Upper lobe of right lung (tissue), 1 donor: Measurements from ENCODE around the gene DAP. TPM values are rescaled to one million over a fixed set of nuclear protein-coding genes. Genes with fewer than 3 reads are reported as not detected.
"Not testable (repeated sequence)": the region's sequence is repeated elsewhere in the genome, so short reads cannot be mapped to it uniquely, and the experiment has no call there.

Source experiments
- ATAC-seq: fragments of 200-7000 bp; cut with Tn5 transposase; one replicate; pipeline ENCODE4 v1.9.1; 2020; ENCODE audit warnings: mild to moderate bottlenecking, moderate library complexity
- DNase-seq: peaks from one replicate; pipeline ENCODE4 v3.0.0-alpha.2; 2020
- H3K27ac ChIP-seq: fragments of 200-600 bp; one replicate; pipeline ENCODE4 v1.8.0; 2022
- H3K27me3 ChIP-seq: fragments of 200-600 bp; one replicate; pipeline ENCODE4 v1.8.0; 2022; ENCODE audit warnings: mild to moderate bottlenecking
- H3K36me3 ChIP-seq: fragments of 200-600 bp; one replicate; pipeline ENCODE4 v1.8.0; 2022
- H3K4me1 ChIP-seq: fragments of 200-600 bp; one replicate; pipeline ENCODE4 v1.8.0; 2022
- H3K4me3 ChIP-seq: fragments of 200-600 bp; one replicate; pipeline ENCODE4 v1.8.0; 2022; ENCODE audit warnings: mild to moderate bottlenecking
- H3K9me3 ChIP-seq: fragments of 200-600 bp; one replicate; pipeline ENCODE4 v1.8.0; 2022
- CTCF ChIP-seq: fragments of 200-600 bp; IDR thresholded peaks from one replicate; pipeline ENCODE4 v1.8.0; 2022; ENCODE audit warnings: antibody characterized with exemption
- intact Hi-C: fragments of 100-400 bp; cut with DNase I; formaldehyde crosslinking; loops from one replicate; pipeline ENCODE4 v1.11.0; 2022
- total RNA-seq: library from RNA; stranded (reverse); fragmentation: NEBNext Ultra II Directional; extraction: Animal tissue kit (Norgen Biotek cat#: 25700); gene quantifications from one replicate; pipeline ENCODE4 v1.2.1, GENCODE V29; 2021
- donor health status: DM: no; HTN: yes; CAD: no; lungs with severe emphysema.

DAP gene
- total RNA-seq, 1 donor from 2014 or later = 105 TPM

GRCh38 chr5:10793785-10794184, 32.8 kb upstream of the DAP start:
- intact Hi-C loops = no loop called here
- no peak overlapping the region for H3K4me3 ChIP-seq
- ATAC-seq = no peak

GRCh38 chr5:10792336-10792735, 31.3 kb upstream of the DAP start:
- no peak for TF ChIP-seq CTCF
- H3K27ac ChIP-seq = no peak overlapping the region
- intact Hi-C loops = no loop called here
- H3K36me3 ChIP-seq = no peaks in the 10 kb centered on the region
- ATAC-seq (no peak), DNase-seq (no peak)
- H3K4me1 ChIP-seq = no peaks in the 10 kb centered on the region
- no peaks in the 10 kb centered on the region for H3K27me3 ChIP-seq
- H3K4me3 ChIP-seq = no peak overlapping the region
- H3K9me3 ChIP-seq = no peaks in the 10 kb centered on the region

More at GRCh38 chr5:10793785-10794184, 32.8 kb upstream of the DAP start:
- no peak for TF ChIP-seq CTCF
- Histone ChIP-seq H3K27me3 (no peaks in the 10 kb centered on the region), H3K9me3 (no peaks in the 10 kb centered on the region), H3K36me3 (no peaks in the 10 kb centered on the region), H3K27ac (no peak overlapping the region), H3K4me1 (no peaks in the 10 kb centered on the region)
- no peak for DNase-seq

- TF ChIP-seq CTCF = no peak
- DNase-seq (no peak), ATAC-seq (no peak)
- H3K4me3 ChIP-seq = no peak overlapping the region
- no peaks in the 10 kb centered on the region for H3K4me1 ChIP-seq
- no peaks in the 10 kb centered on the region for H3K9me3 ChIP-seq
- no peak overlapping the region for H3K27ac ChIP-seq
- no peaks in the 10 kb centered on the region for H3K27me3 ChIP-seq
- intact Hi-C loops = no loop called here
- no peaks in the 10 kb centered on the region for H3K36me3 ChIP-seq
These were observed 28.7 kb upstream of the DAP start for GRCh38 chr5:10789726-10790125.

GRCh38 chr5:10789021-10789420, 28.0 kb upstream of the DAP start:
- no peak for TF ChIP-seq CTCF
- H3K27ac ChIP-seq = no peak overlapping the region
- ATAC-seq (no peak), DNase-seq (no peak)
- H3K27me3 ChIP-seq = no peaks in the 10 kb centered on the region
- no peaks in the 10 kb centered on the region for H3K4me1 ChIP-seq
- no peaks in the 10 kb centered on the region for H3K9me3 ChIP-seq
- H3K4me3 ChIP-seq = no peak overlapping the region
- intact Hi-C loops = no loop called here
- no peaks in the 10 kb centered on the region for H3K36me3 ChIP-seq

GRCh38 chr5:10788358-10788757, 27.3 kb upstream of the DAP start:
- ATAC-seq (no peak), DNase-seq (no peak)
- no peak overlapping the region for H3K27ac ChIP-seq
- intact Hi-C loops = no loop called here
- no peaks in the 10 kb centered on the region for H3K9me3 ChIP-seq
- no peaks in the 10 kb centered on the region for H3K36me3 ChIP-seq
- no peaks in the 10 kb centered on the region for H3K4me1 ChIP-seq
- H3K4me3 ChIP-seq = no peak overlapping the region
- no peaks in the 10 kb centered on the region for H3K27me3 ChIP-seq
- TF ChIP-seq CTCF = no peak

- intact Hi-C loops = no loop called here
- DNase-seq = no peak
- Histone ChIP-seq H3K27me3 (no peaks in the 10 kb centered on the region), H3K9me3 (no peaks in the 10 kb centered on the region), H3K4me3 (no peak overlapping the region), H3K4me1 (no peaks in the 10 kb centered on the region), H3K36me3 (no peaks in the 10 kb centered on the region), H3K27ac (no peak overlapping the region)
- no peak for TF ChIP-seq CTCF
- ATAC-seq = no peak
These were observed 25.8 kb upstream of the DAP start for GRCh38 chr5:10786835-10787234.

GRCh38 chr5:10780208-10780607, 19.2 kb upstream of the DAP start:
- DNase-seq, H3K4me1 ChIP-seq, H3K36me3 ChIP-seq, H3K27me3 ChIP-seq, ATAC-seq, H3K9me3 ChIP-seq, H3K4me3 ChIP-seq, H3K27ac ChIP-seq, intact Hi-C loops: not testable (repeated sequence)
